IMR-90 (cell line): Measurements from ENCODE around the gene PYGM. TPM values are rescaled to one million over a fixed set of nuclear protein-coding genes. Genes with fewer than 3 reads are reported as not detected.

ENCODE experiments used
- ATAC-seq: fragments of 200-7000 bp; cut with Tn5 transposase; 2 replicates; pipeline ENCODE4 v1.9.1; 2020; ENCODE audit warnings: low read depth, mild to moderate bottlenecking, moderate library complexity
- BruUV-seq: library from RNA; stranded (reverse); fragments of 400-500 nt; replicated peaks from 2 replicates; lab custom pipeline; 2021; lab: Mats Ljungman, UMichigan
- CTCF ChIA-PET: fragments of 300-600 bp; formaldehyde crosslinking; extraction: SDS; loops from one replicate; lab custom pipeline; 2021; ENCODE audit warnings: antibody characterized with exemption; lab: Yijun Ruan, JAX
- POLR2A ChIA-PET: fragments of 300-600 bp; sonication (Branson Sonifier 250); formaldehyde crosslinking; loops from one replicate; lab custom pipeline; 2022; ENCODE audit warnings: antibody characterized with exemption; ENCODE audit not compliant: unreplicated experiment; lab: Charles Lee
- DNase-seq: peaks from one replicate; pipeline ENCODE4 v3.0.0; 2013
- H2AFZ ChIP-seq: replicated peaks from 2 replicates; pipeline ENCODE3; 2013; ENCODE audit warnings: low read length, mild to moderate bottlenecking; ENCODE audit not compliant: poor library complexity
- H2AK5ac ChIP-seq: 2 replicates; pipeline ENCODE4 v1.6.1; 2013; ENCODE audit warnings: low read depth, low read length, inconsistent platforms
- H2AK9ac ChIP-seq: replicated peaks from 2 replicates; pipeline ENCODE3; 2013; ENCODE audit warnings: mild to moderate bottlenecking, low read depth, low read length, moderate library complexity; ENCODE audit not compliant: poor library complexity
- H2BK120ac ChIP-seq: 2 replicates; pipeline ENCODE4 v1.6.1; 2013; ENCODE audit warnings: low read depth, low read length, inconsistent platforms
- H2BK15ac ChIP-seq: 3 replicates; pipeline ENCODE4 v1.6.1; 2013; ENCODE audit warnings: low read depth, low read length, inconsistent platforms
- H2BK20ac ChIP-seq: 2 replicates; pipeline ENCODE4 v1.6.1; 2013; ENCODE audit warnings: low read depth, mild to moderate bottlenecking, inconsistent platforms, low read length, moderate library complexity
- H2BK5ac ChIP-seq: 2 replicates; pipeline ENCODE4 v1.6.1; 2013; ENCODE audit warnings: mild to moderate bottlenecking, low read depth, low read length, inconsistent platforms; ENCODE audit not compliant: poor library complexity, severe bottlenecking
- H3K14ac ChIP-seq: replicated peaks from 2 replicates; pipeline ENCODE4 v1.6.1; 2013; ENCODE audit warnings: low read depth, low read length, inconsistent platforms
- H3K18ac ChIP-seq: 2 replicates; pipeline ENCODE4 v1.6.1; 2013; ENCODE audit warnings: low read depth, low read length, control low read depth
- H3K23ac ChIP-seq: 2 replicates; pipeline ENCODE4 v1.6.1; 2013; ENCODE audit warnings: low read depth, low read length, inconsistent platforms
- H3K27ac ChIP-seq: 2 replicates; pipeline ENCODE4 v1.5.1; 2013; ENCODE audit warnings: mild to moderate bottlenecking, control low read depth, low read length; ENCODE audit not compliant: insufficient read depth
- H3K27me3 ChIP-seq: 2 replicates; pipeline ENCODE4 v1.6.1; 2013; ENCODE audit warnings: low read length; ENCODE audit not compliant: control insufficient read depth, insufficient read depth
- H3K36me3 ChIP-seq: 2 replicates; pipeline ENCODE4 v1.6.1; 2013; ENCODE audit warnings: low read length, mixed read lengths; ENCODE audit not compliant: control insufficient read depth, insufficient read depth
- H3K4ac ChIP-seq: 2 replicates; pipeline ENCODE4 v1.6.1; 2013; ENCODE audit warnings: low read depth, low read length, inconsistent platforms
- H3K4me1 ChIP-seq: 2 replicates; pipeline ENCODE4 v1.6.1; 2013; ENCODE audit warnings: low read length, mixed read lengths; ENCODE audit not compliant: control insufficient read depth, insufficient read depth
- H3K4me2 ChIP-seq: 2 replicates; pipeline ENCODE4 v1.6.1; 2013; ENCODE audit warnings: low read depth, mild to moderate bottlenecking, control low read depth, low read length, moderate library complexity
- H3K4me3 ChIP-seq: 2 replicates; pipeline ENCODE4 v1.5.1; 2013; ENCODE audit warnings: low read depth, mild to moderate bottlenecking, control low read depth, low read length, moderate library complexity; ENCODE audit not compliant: insufficient read depth
- H3K56ac ChIP-seq: 2 replicates; pipeline ENCODE4 v1.6.1; 2013; ENCODE audit warnings: low read length, inconsistent platforms; ENCODE audit not compliant: insufficient read depth; ENCODE audit errors: extremely low read depth
- H3K79me1 ChIP-seq, 2 experiments: 2 replicates each; pipeline ENCODE4 v1.6.1; 2013; ENCODE audit warnings: low read length in 2 of 2, inconsistent platforms in 1 of 2, low read depth in 1 of 2
- H3K9ac ChIP-seq: 2 replicates; pipeline ENCODE4 v1.6.1; 2013; ENCODE audit warnings: low read depth, low read length, control low read depth
- H3K9me1 ChIP-seq: 2 replicates; pipeline ENCODE4 v1.6.1; 2013; ENCODE audit warnings: low read length, inconsistent platforms; ENCODE audit not compliant: insufficient read depth
- H3K9me3 ChIP-seq: 2 replicates; pipeline ENCODE4 v1.6.1; 2013; ENCODE audit warnings: low read length; ENCODE audit not compliant: control insufficient read depth, insufficient read depth
- H4K20me1 ChIP-seq: 2 replicates; pipeline ENCODE4 v1.6.1; 2013; ENCODE audit warnings: low read length, inconsistent platforms; ENCODE audit not compliant: insufficient read depth
- H4K5ac ChIP-seq: 2 replicates; pipeline ENCODE4 v1.6.1; 2013; ENCODE audit warnings: mild to moderate bottlenecking, low read depth, low read length, control low read depth
- H4K8ac ChIP-seq, 2 experiments: 2 replicates each; pipeline ENCODE4 v1.6.1; 2013; ENCODE audit warnings: low read depth in 2 of 2, low read length in 2 of 2, control low read depth in 1 of 2, inconsistent platforms in 1 of 2
- H4K91ac ChIP-seq: 2 replicates; pipeline ENCODE4 v1.6.1; 2013; ENCODE audit warnings: low read depth, low read length, inconsistent platforms; ENCODE audit not compliant: insufficient read depth
- BHLHE40 ChIP-seq: fragments of 150-350 bp; IDR thresholded peaks from 2 replicates; pipeline ENCODE4 v1.6.1; 2016; ENCODE audit warnings: mild to moderate bottlenecking, low read depth, low read length
- CEBPB ChIP-seq: IDR thresholded peaks from 2 replicates; pipeline ENCODE4 v1.6.1; 2012; ENCODE audit warnings: low read depth, low read length, improper control_type of control experiment
- CHD1 ChIP-seq: IDR thresholded peaks from 2 replicates; pipeline ENCODE4 v1.6.1; 2012; ENCODE audit warnings: low read depth, low read length, improper control_type of control experiment
- CTCF ChIP-seq: conservative IDR thresholded peaks from 2 replicates; pipeline ENCODE4 v1.5.1; 2012; ENCODE audit warnings: mild to moderate bottlenecking, low read depth, low read length, improper control_type of control experiment
- NFE2L2 ChIP-seq: fragments of 150-350 bp; IDR thresholded peaks from 2 replicates; pipeline ENCODE4 v1.6.1; 2016; ENCODE audit warnings: low read depth, mild to moderate bottlenecking, low read length
- POLR2A ChIP-seq: IDR thresholded peaks from 2 replicates; pipeline ENCODE4 v1.6.1; 2012; ENCODE audit warnings: mild to moderate bottlenecking, low read depth, low read length
- RAD21 ChIP-seq: IDR thresholded peaks from 2 replicates; pipeline ENCODE4 v1.6.1; 2012; ENCODE audit warnings: low read length, improper control_type of control experiment
- RCOR1 ChIP-seq: IDR thresholded peaks from 2 replicates; pipeline ENCODE4 v1.6.1; 2012; ENCODE audit warnings: mild to moderate bottlenecking, low read length, improper control_type of control experiment; ENCODE audit not compliant: insufficient replicate concordance
- RFX5 ChIP-seq: IDR thresholded peaks from 2 replicates; pipeline ENCODE4 v1.8.0; 2012; ENCODE audit warnings: low read depth, mild to moderate bottlenecking, low read length, moderate library complexity
- WGBS, 2 experiments: methylation state at CpG; one replicate each; pipeline versions ENCODE4 v1.1.5 to v1.1.7; 2013; ENCODE audit warnings: missing lambda C conversion rate in 2 of 2; ENCODE audit not compliant: insufficient read length in 1 of 2; ENCODE audit errors: extremely low coverage in 2 of 2; 5-methylcytosine and 5-hydroxymethylcytosine counted together
- dilution Hi-C: fragments of 300-500 bp; cut with HindIII; formaldehyde crosslinking; loops from one replicate; pipeline ENCODE4 v1.14.3; 2018; ENCODE audit warnings: low sequenced_read_pairs; ENCODE audit not compliant: unreplicated experiment
- in situ Hi-C: fragments of 300-500 bp; cut with MboI; formaldehyde crosslinking; loops from 3 replicates; pipeline ENCODE4 v1.14.3; 2019; ENCODE audit warnings: low sequenced_read_pairs, inconsistent platforms, mixed read lengths
- intact Hi-C: fragments of 100-400 bp; cut with micrococcal nuclease; formaldehyde crosslinking; loops from 2 replicates; pipeline ENCODE4 v1.10.0; 2022
- polyA plus RNA-seq, 3 experiments: library from polyadenylated mRNA; depleted of rRNA; stranded (reverse); fragments of >200 nt; gene quantifications; 2 replicates each; pipeline ENCODE4 v1.2.3, GENCODE V29; 2012; ENCODE audit warnings: low replicate concordance in 1 of 3
- total RNA-seq: library from RNA; depleted of rRNA; stranded (reverse); fragments of >200 nt; gene quantifications from 2 replicates; pipeline ENCODE4 v1.2.3, GENCODE V29; 2012

PYGM gene
- total and polyA plus RNA-seq, 2 of the 4 experiments (the other 2 are of a cell fraction), result 0.18 to 0.21 TPM

GRCh38 chr11:64757549-64758329 is 2.0 kb downstream of the PYGM start:
- peaks cover 9% of the 10 kb centered on the region for H3K36me3 ChIP-seq
- ATAC-seq, result no peak
- H2AK5ac ChIP-seq, result no peak overlapping the region
- ChIA-PET POLR2A (no interaction called here), CTCF (no interaction called here)
- no peaks in the 10 kb centered on the region for H3K27me3 ChIP-seq
- H3K23ac ChIP-seq, result no peak overlapping the region
- no peak overlapping the region for H3K4me3 ChIP-seq
- no peak overlapping the region for H2BK15ac ChIP-seq
- no peak overlapping the region for H3K27ac ChIP-seq
- H3K4me2 ChIP-seq, result no peak overlapping the region
- no peak overlapping the region for H4K5ac ChIP-seq
- peaks cover 11% of the 10 kb centered on the region for H4K20me1 ChIP-seq
- H3K4me1 ChIP-seq, result peaks cover 5% of the 10 kb centered on the region
- WGBS, 2 experiments, result 89% methylated on average over 8 of the region's 19 CpGs; no CpG with 5 or more reads in 1 of the 2 experiments
- H2BK5ac ChIP-seq, result no peak overlapping the region
- no peaks in the 10 kb centered on the region for H3K9me3 ChIP-seq
- H3K9me1 ChIP-seq, result peaks cover 11% of the 10 kb centered on the region; the same call in 1 of the 2 replicates
- no peak overlapping the region for H4K91ac ChIP-seq
- BruUV-seq, result no TSS peak
- in situ Hi-C loops, result no loop called here
- no peak for DNase-seq
- no peak overlapping the region for H4K8ac ChIP-seq
- TF ChIP-seq BHLHE40, result no peak
- TF ChIP-seq RAD21, result no peak
- TF ChIP-seq CTCF, result no peak
- TF ChIP-seq CEBPB, result no peak
- TF ChIP-seq RFX5, result no peak
- TF ChIP-seq RCOR1, result no peak
- TF ChIP-seq NFE2L2, result no peak
- TF ChIP-seq CHD1, result no peak
- TF ChIP-seq POLR2A, result no peak
- no peak overlapping the region for H2AK9ac ChIP-seq
- no peak overlapping the region for H3K56ac ChIP-seq
- no peak overlapping the region for H3K9ac ChIP-seq
- H3K4ac ChIP-seq, result no peak overlapping the region
- peaks cover 6 to 10% of the 10 kb centered on the region in 2 experiments; a peak in 3 of 4 replicates for H3K79me1 ChIP-seq
- no peak overlapping the region for H3K18ac ChIP-seq
- H3K14ac ChIP-seq, result no peak overlapping the region
- H2BK20ac ChIP-seq, result no peak overlapping the region
- dilution Hi-C loops, result no loop called here
- intact Hi-C loops, result no loop called here
- no peak overlapping the region for H2AFZ ChIP-seq
- H2BK120ac ChIP-seq, result no peak overlapping the region
